B cell (primary cell): Measurements from ENCODE around the gene ROPN1B.

Experiments
- CTCF ChIP-seq: fragments of 200-600 bp; IDR thresholded peaks from one replicate; pipeline ENCODE4 v1.8.0; 2022; ENCODE audit warnings: antibody characterized with exemption, mild to moderate bottlenecking
- EZH2 ChIP-seq: IDR thresholded peaks from 2 replicates; pipeline ENCODE4 v1.6.1; 2012; ENCODE audit warnings: borderline replicate concordance, low read depth, mild to moderate bottlenecking, moderate library complexity, low read length; ENCODE audit not compliant: insufficient read depth, poor library complexity, severe bottlenecking

- TF ChIP-seq CTCF = no peak
- TF ChIP-seq EZH2 = no peak
Measured at GRCh38 chr3:126013751-126014156, 44.8 kb downstream of the ROPN1B start.
